ENCODE results near the gene THBS1. TPM values are rescaled to one million over a fixed set of nuclear protein-coding genes. Genes with fewer than 3 reads are reported as not detected.
A peak's percentile ranks its signal among the peaks of the same experiment; 100 is the strongest.

THBS1 gene
- total RNA-seq, 1 experiment from 2014 or later = 393 TPM

DNA sequence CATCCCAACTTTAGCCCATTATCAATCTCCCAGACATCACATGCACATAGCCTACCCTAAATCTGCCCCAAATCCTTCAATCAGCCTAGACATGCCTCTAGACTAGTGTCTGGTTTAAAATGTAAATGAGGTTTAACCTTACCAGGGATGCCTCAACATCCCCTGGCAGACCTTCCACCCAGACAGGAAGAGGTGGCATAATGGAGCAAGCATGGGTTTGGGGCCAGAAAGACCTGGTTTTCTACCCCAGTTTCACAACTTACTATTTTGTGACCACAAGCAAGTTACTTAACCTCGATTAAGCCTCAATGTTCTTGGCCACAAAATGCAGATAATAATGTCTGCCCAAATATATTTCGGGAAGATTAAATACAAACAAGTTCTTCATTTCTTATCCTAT lies 28.3 kb upstream of the THBS1 start:
- CTCF ChIA-PET = interaction anchor here (0.6 to 1.3 kb wide), 5 partner anchors 9 to 381 kb away, joined by 3 to 4 read pairs (median 3); no protein-coding TSS in a partner anchor
- no peak overlapping the region for H3K4me3 Mint-ChIP-seq (ENCODE audit: unreplicated experiment)
- POLR2A ChIA-PET = no interaction called here
- H3K27me3 Mint-ChIP-seq (ENCODE audit: insufficient read depth, unreplicated experiment) = no peaks in the 10 kb centered on the region
- TF ChIP-seq, protein P1, sequence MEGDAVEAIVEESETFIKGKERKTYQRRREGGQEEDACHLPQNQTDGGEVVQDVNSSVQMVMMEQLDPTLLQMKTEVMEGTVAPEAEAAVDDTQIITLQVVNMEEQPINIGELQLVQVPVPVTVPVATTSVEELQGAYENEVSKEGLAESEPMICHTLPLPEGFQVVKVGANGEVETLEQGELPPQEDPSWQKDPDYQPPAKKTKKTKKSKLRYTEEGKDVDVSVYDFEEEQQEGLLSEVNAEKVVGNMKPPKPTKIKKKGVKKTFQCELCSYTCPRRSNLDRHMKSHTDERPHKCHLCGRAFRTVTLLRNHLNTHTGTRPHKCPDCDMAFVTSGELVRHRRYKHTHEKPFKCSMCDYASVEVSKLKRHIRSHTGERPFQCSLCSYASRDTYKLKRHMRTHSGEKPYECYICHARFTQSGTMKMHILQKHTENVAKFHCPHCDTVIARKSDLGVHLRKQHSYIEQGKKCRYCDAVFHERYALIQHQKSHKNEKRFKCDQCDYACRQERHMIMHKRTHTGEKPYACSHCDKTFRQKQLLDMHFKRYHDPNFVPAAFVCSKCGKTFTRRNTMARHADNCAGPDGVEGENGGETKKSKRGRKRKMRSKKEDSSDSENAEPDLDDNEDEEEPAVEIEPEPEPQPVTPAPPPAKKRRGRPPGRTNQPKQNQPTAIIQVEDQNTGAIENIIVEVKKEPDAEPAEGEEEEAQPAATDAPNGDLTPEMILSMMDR (IDR thresholded peaks at IDR 0.05; ENCODE audit: unreplicated experiment) = no peak
- H3K9me3 Mint-ChIP-seq (ENCODE audit: unreplicated experiment) = no peaks in the 10 kb centered on the region
- intact Hi-C loops (cut with micrococcal nuclease) = loop anchor here (5.0 kb wide), 1 partner anchor 50 kb away; no protein-coding TSS in a partner anchor
- no peak overlapping the region for H3K27ac Mint-ChIP-seq (ENCODE audit: low read depth, unreplicated experiment)
- DNase-seq (ENCODE audit: unreplicated experiment) = no peak
- H3K36me3 Mint-ChIP-seq (ENCODE audit: insufficient read depth, unreplicated experiment) = no peaks in the 10 kb centered on the region
- no TSS peak for BruUV-seq (replicated peaks)
- peaks cover 33% of the 10 kb centered on the region for H3K4me1 Mint-ChIP-seq (ENCODE audit: insufficient read depth, unreplicated experiment)

DNA sequence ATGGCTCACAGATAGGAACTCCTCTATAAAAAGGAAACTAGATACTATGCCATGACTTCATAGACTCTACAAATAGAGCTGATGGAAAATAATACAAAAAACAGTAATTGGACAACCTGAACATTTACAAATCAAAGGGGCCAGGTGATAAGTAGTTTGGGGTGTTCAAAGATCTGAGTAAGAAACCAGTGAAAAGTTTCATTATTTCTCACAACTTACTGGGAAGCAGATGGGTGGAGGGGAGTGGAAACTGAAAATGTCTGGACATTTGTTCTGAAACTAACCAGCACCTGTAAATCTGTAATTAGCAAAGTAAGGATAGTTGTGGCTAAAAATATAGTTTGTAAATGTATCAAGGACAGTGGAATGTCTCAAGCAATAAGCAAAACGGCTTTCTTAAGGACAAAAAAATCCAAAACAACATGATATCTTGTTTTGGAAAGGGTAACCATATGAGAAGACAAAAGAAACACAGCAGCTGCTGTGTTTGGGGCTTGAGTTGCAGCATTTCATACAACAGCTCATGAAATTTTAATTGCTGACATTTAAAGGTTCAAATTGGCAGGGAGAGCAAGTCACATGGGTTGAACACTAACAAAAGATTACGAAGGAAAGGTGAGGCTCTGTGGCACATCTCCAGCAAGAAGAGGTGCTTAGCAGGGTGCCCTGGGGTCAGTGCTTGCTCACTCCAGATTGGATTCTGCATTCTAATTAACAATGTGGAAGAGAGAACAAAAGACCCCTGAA lies 26.8 kb upstream of the THBS1 start:
- no TSS peak for BruUV-seq (replicated peaks)
- TF ChIP-seq, protein P1 (IDR thresholded peaks at IDR 0.05; ENCODE audit: unreplicated experiment) = no peak
- H3K27me3 Mint-ChIP-seq (ENCODE audit: insufficient read depth, unreplicated experiment) = no peaks in the 10 kb centered on the region
- intact Hi-C loops (cut with micrococcal nuclease) = loop anchor here (5.0 kb wide), 1 partner anchor 52 kb away; no protein-coding TSS in a partner anchor
- peak overlapping the region; percentile 22 for H3K4me3 Mint-ChIP-seq (ENCODE audit: unreplicated experiment)
- no peaks in the 10 kb centered on the region for H3K36me3 Mint-ChIP-seq (ENCODE audit: insufficient read depth, unreplicated experiment)
- H3K27ac Mint-ChIP-seq (ENCODE audit: low read depth, unreplicated experiment) = peak overlapping the region; percentile 50
- peaks cover 39% of the 10 kb centered on the region for H3K4me1 Mint-ChIP-seq (ENCODE audit: insufficient read depth, unreplicated experiment)
- CTCF ChIA-PET = interaction anchor here (0.6 to 4.2 kb wide), 7 partner anchors 11 to 381 kb away, joined by 3 to 32 read pairs (median 5); partner anchors contain the start of gene THBS1
- POLR2A ChIA-PET = interaction anchor here (0.5 to 3.8 kb wide), 12 partner anchors 11 to 836 kb away, joined by 3 to 35 read pairs (median 3); partner anchors contain the start of gene THBS1
- DNase-seq (ENCODE audit: unreplicated experiment) = peak; percentile 78
- H3K9me3 Mint-ChIP-seq (ENCODE audit: unreplicated experiment) = no peaks in the 10 kb centered on the region

DNA sequence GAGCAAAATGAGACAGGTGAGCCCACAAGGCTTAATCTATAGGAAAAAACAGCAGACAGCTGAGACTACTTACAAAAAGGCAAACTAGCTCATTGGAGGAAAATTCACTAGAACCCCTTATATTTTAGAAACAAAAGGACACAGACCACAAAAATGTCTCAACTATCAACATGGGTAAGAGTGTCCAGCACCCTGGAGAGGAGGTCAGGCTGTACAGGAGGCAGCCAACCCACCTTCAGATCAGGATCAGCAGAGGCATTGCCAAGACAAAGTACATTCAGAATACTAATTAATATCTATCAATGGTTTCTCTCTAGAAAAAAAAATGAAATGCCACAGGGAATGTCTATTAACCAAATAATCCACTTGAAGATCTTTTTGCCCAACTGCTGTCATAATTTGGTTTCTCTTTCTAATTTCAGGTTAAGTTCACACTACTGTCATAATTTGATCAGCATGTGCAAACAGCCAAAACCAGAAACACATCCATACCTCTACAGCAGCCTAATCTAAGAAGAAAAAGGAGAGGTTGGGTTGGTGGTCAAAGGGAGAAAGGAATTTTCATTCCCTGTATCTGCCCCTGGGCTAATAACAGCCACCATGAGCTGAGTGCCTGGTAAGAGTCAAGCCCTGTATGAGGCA lies 26.0 kb upstream of the THBS1 start:
- Mint-ChIP-seq H3K4me1 (ENCODE audit: insufficient read depth, unreplicated experiment) (peaks cover 39% of the 10 kb centered on the region), H3K4me3 (ENCODE audit: unreplicated experiment) (peak overlapping the region; percentile 22), H3K9me3 (ENCODE audit: unreplicated experiment) (no peaks in the 10 kb centered on the region), H3K36me3 (ENCODE audit: insufficient read depth, unreplicated experiment) (no peaks in the 10 kb centered on the region), H3K27ac (ENCODE audit: low read depth, unreplicated experiment) (peak overlapping the region; percentile 50), H3K27me3 (ENCODE audit: insufficient read depth, unreplicated experiment) (no peaks in the 10 kb centered on the region)
- intact Hi-C loops (cut with micrococcal nuclease) = loop anchor here (5.0 kb wide), 1 partner anchor 53 kb away; no protein-coding TSS in a partner anchor
- CTCF ChIA-PET = interaction anchor here (0.6 to 4.2 kb wide), 9 partner anchors 11 to 1575 kb away, joined by 3 to 32 read pairs (median 5); partner anchors contain the start of gene THBS1
- TF ChIP-seq, protein P1 (IDR thresholded peaks at IDR 0.05; ENCODE audit: unreplicated experiment) = no peak
- no peak for DNase-seq (ENCODE audit: unreplicated experiment)
- BruUV-seq (replicated peaks) = no TSS peak
- POLR2A ChIA-PET = interaction anchor here (0.7 to 3.8 kb wide), 13 partner anchors 11 to 383 kb away, joined by 3 to 35 read pairs (median 4); partner anchors contain the start of gene THBS1

DNA sequence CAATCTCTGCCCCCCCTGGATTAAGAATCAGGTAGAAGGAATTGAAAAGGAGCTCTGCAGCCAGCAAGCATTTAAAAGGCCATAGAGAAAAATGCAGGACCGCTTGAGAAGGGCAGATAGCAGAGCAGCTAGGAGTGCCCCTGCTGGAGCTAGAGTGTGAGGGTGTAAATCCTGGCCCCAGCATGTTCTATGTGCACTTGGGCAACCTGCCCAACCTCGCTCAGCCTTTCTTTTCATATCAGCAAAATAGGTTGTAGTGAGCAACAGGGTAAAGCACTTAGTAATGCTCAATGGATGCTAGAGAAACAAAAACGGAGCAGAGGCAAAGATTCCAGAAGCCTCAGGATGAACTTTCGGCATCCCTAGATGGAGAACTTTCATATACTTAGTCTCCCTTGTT lies 25.0 kb upstream of the THBS1 start:
- no TSS peak for BruUV-seq (replicated peaks)
- Mint-ChIP-seq H3K4me3 (ENCODE audit: unreplicated experiment) (peak overlapping the region; percentile 23), H3K9me3 (ENCODE audit: unreplicated experiment) (no peaks in the 10 kb centered on the region), H3K27ac (ENCODE audit: low read depth, unreplicated experiment) (peak overlapping the region; percentile 64), H3K36me3 (ENCODE audit: insufficient read depth, unreplicated experiment) (no peaks in the 10 kb centered on the region), H3K4me1 (ENCODE audit: insufficient read depth, unreplicated experiment) (peaks cover 39% of the 10 kb centered on the region), H3K27me3 (ENCODE audit: insufficient read depth, unreplicated experiment) (no peaks in the 10 kb centered on the region)
- POLR2A ChIA-PET = interaction anchor here (0.6 to 3.8 kb wide), 13 partner anchors 16 to 384 kb away, joined by 3 to 35 read pairs (median 4); partner anchors contain the start of gene THBS1
- intact Hi-C loops (cut with micrococcal nuclease) = no loop called here
- CTCF ChIA-PET = interaction anchor here (0.9 to 4.2 kb wide), 8 partner anchors 12 to 383 kb away, joined by 3 to 32 read pairs (median 4); partner anchors contain the start of gene THBS1
- peak; percentile 42 for DNase-seq (ENCODE audit: unreplicated experiment)
- TF ChIP-seq, protein P1 (IDR thresholded peaks at IDR 0.05; ENCODE audit: unreplicated experiment) = no peak

All from MCF 10A (cell line).